H9 (cell line): ENCODE data around the gene TGDS. TPM values are rescaled to one million over a fixed set of nuclear protein-coding genes. Genes with fewer than 3 reads are reported as not detected.

ENCODE experiments used
- DNase-seq: peaks from one replicate; pipeline ENCODE4 v3.0.0-alpha.2; 2017
- H2AFZ ChIP-seq: one replicate; pipeline ENCODE4 v1.6.1; 2013; ENCODE audit warnings: mild to moderate bottlenecking, low read length, control low read depth, moderate library complexity
- H2AK5ac ChIP-seq: 2 replicates; pipeline ENCODE4 v1.6.1; 2013; ENCODE audit warnings: low read length, control low read depth, mixed read lengths; ENCODE audit not compliant: insufficient read length
- H2BK120ac ChIP-seq: one replicate; pipeline ENCODE4 v1.6.1; 2013; ENCODE audit warnings: low read depth, mild to moderate bottlenecking, low read length, control low read depth, inconsistent platforms; ENCODE audit not compliant: poor library complexity, severe bottlenecking
- H2BK12ac ChIP-seq: 2 replicates; pipeline ENCODE4 v1.6.1; 2013; ENCODE audit warnings: low read length, control low read depth, mixed read lengths, low read depth; ENCODE audit not compliant: insufficient read length
- H2BK15ac ChIP-seq: 2 replicates; pipeline ENCODE4 v1.6.1; 2013; ENCODE audit warnings: low read depth, low read length, control low read depth
- H2BK20ac ChIP-seq: one replicate; pipeline ENCODE4 v1.6.1; 2013; ENCODE audit warnings: low read depth, mild to moderate bottlenecking, low read length, control low read depth, inconsistent platforms; ENCODE audit not compliant: poor library complexity, severe bottlenecking
- H2BK5ac ChIP-seq: 2 replicates; pipeline ENCODE4 v1.6.1; 2013; ENCODE audit warnings: low read length, control low read depth, mixed read lengths; ENCODE audit not compliant: insufficient read length
- H3K14ac ChIP-seq: 2 replicates; pipeline ENCODE4 v1.6.1; 2013; ENCODE audit warnings: low read length, control low read depth; ENCODE audit not compliant: insufficient read depth
- H3K18ac ChIP-seq: 2 replicates; pipeline ENCODE4 v1.6.1; 2013; ENCODE audit warnings: low read depth, mild to moderate bottlenecking, mixed read lengths, low read length, control low read depth; ENCODE audit not compliant: insufficient read length
- H3K23ac ChIP-seq: 2 replicates; pipeline ENCODE4 v1.6.1; 2013; ENCODE audit warnings: low read length, control low read depth, mixed read lengths, low read depth; ENCODE audit not compliant: insufficient read length
- H3K23me2 ChIP-seq: 2 replicates; pipeline ENCODE4 v1.6.1; 2013; ENCODE audit warnings: low read depth, mild to moderate bottlenecking, mixed read lengths, low read length, control low read depth; ENCODE audit not compliant: insufficient read length, poor library complexity, severe bottlenecking
- H3K27ac ChIP-seq: 2 replicates; pipeline ENCODE4 v1.5.1; 2013; ENCODE audit warnings: low read length, control low read depth, mixed read lengths, low read depth; ENCODE audit not compliant: insufficient read length
- H3K27me3 ChIP-seq: 2 replicates; pipeline ENCODE4 v1.6.1; 2013; ENCODE audit warnings: low read length, control low read depth, inconsistent platforms; ENCODE audit not compliant: insufficient read depth
- H3K4ac ChIP-seq: 2 replicates; pipeline ENCODE4 v1.6.1; 2013; ENCODE audit warnings: low read depth, mild to moderate bottlenecking, control low read depth, inconsistent platforms, low read length, moderate library complexity
- H3K4me1 ChIP-seq: 2 replicates; pipeline ENCODE4 v1.6.1; 2013; ENCODE audit warnings: low read length, control low read depth, inconsistent platforms; ENCODE audit not compliant: insufficient read depth
- H3K4me2 ChIP-seq: 2 replicates; pipeline ENCODE4 v1.6.1; 2013; ENCODE audit warnings: low read length, control low read depth, mixed read lengths; ENCODE audit not compliant: insufficient read length, insufficient read depth
- H3K56ac ChIP-seq: 2 replicates; pipeline ENCODE4 v1.6.1; 2013; ENCODE audit warnings: low read depth, mild to moderate bottlenecking, mixed read lengths, low read length, control low read depth; ENCODE audit not compliant: insufficient read length
- H3K79me1 ChIP-seq: 2 replicates; pipeline ENCODE4 v1.6.1; 2013; ENCODE audit warnings: low read depth, mild to moderate bottlenecking, moderate library complexity, low read length, control low read depth, inconsistent platforms; ENCODE audit not compliant: insufficient read depth, poor library complexity, severe bottlenecking
- H3K79me2 ChIP-seq: 2 replicates; pipeline ENCODE4 v1.6.1; 2013; ENCODE audit warnings: low read length, control low read depth, inconsistent platforms; ENCODE audit not compliant: insufficient read depth
- H3K9ac ChIP-seq: 2 replicates; pipeline ENCODE4 v1.6.1; 2013; ENCODE audit warnings: low read length, control low read depth, mixed read lengths; ENCODE audit not compliant: insufficient read length; ENCODE audit errors: extremely low read depth
- H3K9me3 ChIP-seq: one replicate; pipeline ENCODE4 v1.6.1; 2013; ENCODE audit warnings: low read depth, low read length, inconsistent platforms; ENCODE audit not compliant: control insufficient read depth
- H3T11ph ChIP-seq: one replicate; pipeline ENCODE4 v1.6.1; 2013; ENCODE audit warnings: mild to moderate bottlenecking, low read length, control low read depth, inconsistent platforms
- H4K20me1 ChIP-seq: one replicate; pipeline ENCODE4 v1.6.1; 2013; ENCODE audit not compliant: control insufficient read depth, insufficient read length, insufficient read depth
- H4K5ac ChIP-seq: 2 replicates; pipeline ENCODE4 v1.6.1; 2013; ENCODE audit warnings: low read depth, mild to moderate bottlenecking, mixed read lengths, low read length, control low read depth; ENCODE audit not compliant: insufficient read length
- H4K8ac ChIP-seq: replicated peaks from 2 replicates; pipeline ENCODE4 v1.6.1; 2013; ENCODE audit warnings: low read length, control low read depth, mixed read lengths, low read depth; ENCODE audit not compliant: insufficient read length
- H4K91ac ChIP-seq: 2 replicates; pipeline ENCODE4 v1.6.1; 2013; ENCODE audit warnings: low read depth, mild to moderate bottlenecking, moderate library complexity, mixed read lengths, low read length, control low read depth; ENCODE audit not compliant: insufficient read length
- H3K27ac Mint-ChIP-seq, 3 experiments: 2 replicates in 2 of 3; 3 replicates in 1 of 3; pipeline ENCODE4 v1.8.0; 2020 to 2021; ENCODE audit warnings: mixed read lengths in 3 of 3, mild to moderate bottlenecking in 1 of 3, moderate library complexity in 1 of 3
- H3K27me3 Mint-ChIP-seq: 2 replicates; pipeline ENCODE4 v1.8.0; 2021; ENCODE audit warnings: low read depth, mild to moderate bottlenecking, moderate library complexity, mixed read lengths
- H3K36me3 Mint-ChIP-seq, 3 experiments: 2 replicates in 2 of 3; 3 replicates in 1 of 3; pipeline ENCODE4 v1.8.0; 2020 to 2021; ENCODE audit warnings: low read depth in 3 of 3, mixed read lengths in 3 of 3; ENCODE audit not compliant: insufficient read depth in 1 of 3
- H3K4me1 Mint-ChIP-seq, 2 experiments: 2 replicates each; pipeline ENCODE4 v1.8.0; 2020; ENCODE audit warnings: mixed read lengths in 2 of 2
- H3K4me3 Mint-ChIP-seq, 2 experiments: 2 replicates in 1 of 2; 3 replicates in 1 of 2; pipeline ENCODE4 v1.8.0; 2020 to 2021; ENCODE audit warnings: mild to moderate bottlenecking in 2 of 2, mixed read lengths in 2 of 2, moderate library complexity in 1 of 2
- H3K9me3 Mint-ChIP-seq, 2 experiments: 2 replicates in 1 of 2; 3 replicates in 1 of 2; pipeline ENCODE4 v1.8.0; 2020; ENCODE audit warnings: mild to moderate bottlenecking in 2 of 2, mixed read lengths in 2 of 2, moderate library complexity in 1 of 2
- whole genome bisulfite sequencing: extraction: QIAGEN DNeasy Blood & Tissue Kit; methylation state at CpG from one replicate; pipeline ENCODE4 v1.1.7; 2013; ENCODE audit warnings: missing lambda C conversion rate, low lambda C conversion rate, mixed read lengths; ENCODE audit not compliant: insufficient read length; ENCODE audit errors: extremely low coverage; 5-methylcytosine and 5-hydroxymethylcytosine counted together
- total RNA-seq: library from RNA; stranded (reverse); gene quantifications from 2 replicates; pipeline ENCODE4 v1.2.1, GENCODE V29; 2021
- TF ChIP-seq, protein P1 (sequence below): fragments of 200-600 bp; sonication (generic); conservative IDR thresholded peaks from 3 replicates; pipeline ENCODE4 v1.8.0; 2021; ENCODE audit warnings: antibody characterized with exemption, mild to moderate bottlenecking

The TGDS gene
- total RNA-seq, 1 experiment from 2014 or later: 13.9 TPM

DNA sequence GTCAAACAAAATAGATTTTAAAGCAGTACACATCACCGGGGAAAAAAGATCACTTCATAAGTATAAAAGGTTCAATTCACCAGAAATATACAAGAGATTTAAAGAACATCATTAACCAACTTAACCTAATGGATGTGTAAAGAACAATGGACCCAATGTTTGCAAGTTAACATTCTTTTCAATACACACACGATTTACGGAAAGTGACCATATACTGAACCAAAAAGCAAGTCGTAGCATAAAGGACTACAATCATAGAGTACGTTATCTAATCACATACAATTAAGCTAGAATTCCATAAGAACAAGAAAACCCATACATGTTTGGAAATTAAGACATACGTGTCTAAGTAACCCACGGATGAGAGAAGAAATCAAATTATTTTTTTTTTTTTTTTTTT is 9.6 kb downstream of the TGDS start:
- no peak for DNase-seq

More for the DNA sequence above, 9.6 kb downstream of the TGDS start:
- no peak overlapping the region for H2BK15ac ChIP-seq
- H2AK5ac ChIP-seq: no peak overlapping the region
- TF ChIP-seq, protein P1, sequence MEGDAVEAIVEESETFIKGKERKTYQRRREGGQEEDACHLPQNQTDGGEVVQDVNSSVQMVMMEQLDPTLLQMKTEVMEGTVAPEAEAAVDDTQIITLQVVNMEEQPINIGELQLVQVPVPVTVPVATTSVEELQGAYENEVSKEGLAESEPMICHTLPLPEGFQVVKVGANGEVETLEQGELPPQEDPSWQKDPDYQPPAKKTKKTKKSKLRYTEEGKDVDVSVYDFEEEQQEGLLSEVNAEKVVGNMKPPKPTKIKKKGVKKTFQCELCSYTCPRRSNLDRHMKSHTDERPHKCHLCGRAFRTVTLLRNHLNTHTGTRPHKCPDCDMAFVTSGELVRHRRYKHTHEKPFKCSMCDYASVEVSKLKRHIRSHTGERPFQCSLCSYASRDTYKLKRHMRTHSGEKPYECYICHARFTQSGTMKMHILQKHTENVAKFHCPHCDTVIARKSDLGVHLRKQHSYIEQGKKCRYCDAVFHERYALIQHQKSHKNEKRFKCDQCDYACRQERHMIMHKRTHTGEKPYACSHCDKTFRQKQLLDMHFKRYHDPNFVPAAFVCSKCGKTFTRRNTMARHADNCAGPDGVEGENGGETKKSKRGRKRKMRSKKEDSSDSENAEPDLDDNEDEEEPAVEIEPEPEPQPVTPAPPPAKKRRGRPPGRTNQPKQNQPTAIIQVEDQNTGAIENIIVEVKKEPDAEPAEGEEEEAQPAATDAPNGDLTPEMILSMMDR: no peak
- H4K5ac ChIP-seq: no peak overlapping the region
- no peak overlapping the region for H3K27ac ChIP-seq
- no peaks in the 10 kb centered on the region for H3K4me1 ChIP-seq
- H3K4me2 ChIP-seq: no peak overlapping the region
- H3K23ac ChIP-seq: no peak overlapping the region
- H4K91ac ChIP-seq: no peak overlapping the region
- no peak overlapping the region for H2BK20ac ChIP-seq
- Mint-ChIP-seq H3K4me1 (no peaks in the 10 kb centered on the region), H3K36me3 (peaks cover 38 to 69% (median 62%) of the 10 kb centered on the region in 3 experiments), H3K9me3 (peaks cover 0 to 2% of the 10 kb centered on the region in 2 experiments; a peak in 1 of 5 replicates), H3K27me3 (no peaks in the 10 kb centered on the region), H3K4me3 (no peak overlapping the region), H3K27ac (no peak overlapping the region)
- H2BK120ac ChIP-seq: no peak overlapping the region
- H3K4ac ChIP-seq: no peak overlapping the region
- no peak overlapping the region for H3K9ac ChIP-seq
- no peaks in the 10 kb centered on the region for H3K79me1 ChIP-seq
- no peaks in the 10 kb centered on the region for H3K79me2 ChIP-seq
- no peak overlapping the region for H2BK12ac ChIP-seq
- H3K56ac ChIP-seq: no peak overlapping the region
- no peak overlapping the region for H4K8ac ChIP-seq
- H3K14ac ChIP-seq: no peak overlapping the region
- H3K9me3 ChIP-seq: no peaks in the 10 kb centered on the region
- no peak overlapping the region for H3T11ph ChIP-seq
- H3K18ac ChIP-seq: no peak overlapping the region
- H4K20me1 ChIP-seq: no peaks in the 10 kb centered on the region
- no peaks in the 10 kb centered on the region for H3K23me2 ChIP-seq
- no CpG with 5 or more reads among the region's 7 CpGs for WGBS
- H3K27me3 ChIP-seq: no peaks in the 10 kb centered on the region
- no peak overlapping the region for H2AFZ ChIP-seq
- no peak overlapping the region for H2BK5ac ChIP-seq
